HG03571 (cell line): Measurements from ENCODE around the gene HDHD2.

Experiments used
- ATAC-seq: cut with Tn5 transposase; IDR thresholded peaks from one replicate; pipeline ENCODE4 v1.9.1; 2021; ENCODE audit not compliant: unreplicated experiment

Gene HDHD2

DNA sequence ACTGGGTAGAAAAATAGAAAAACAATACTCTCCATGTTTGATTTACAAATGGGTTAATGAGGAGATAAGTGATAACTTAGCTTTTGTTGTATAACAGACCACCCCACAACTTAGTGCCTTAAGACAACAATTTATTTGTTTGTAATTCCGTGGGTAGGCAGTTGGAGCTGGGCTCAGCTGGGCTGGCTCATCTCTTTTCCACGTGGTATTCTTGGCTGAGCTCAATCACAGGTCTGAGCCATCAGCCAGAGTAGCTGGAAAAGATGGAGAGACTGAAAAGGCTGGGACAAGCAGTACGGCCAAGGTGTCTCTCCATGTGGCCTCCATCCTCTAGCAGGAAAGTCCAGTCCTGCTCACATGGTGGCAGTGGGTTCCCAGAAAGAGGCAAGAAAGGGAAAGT is 82.7 kb downstream of the HDHD2 start:
- no peak for ATAC-seq

DNA sequence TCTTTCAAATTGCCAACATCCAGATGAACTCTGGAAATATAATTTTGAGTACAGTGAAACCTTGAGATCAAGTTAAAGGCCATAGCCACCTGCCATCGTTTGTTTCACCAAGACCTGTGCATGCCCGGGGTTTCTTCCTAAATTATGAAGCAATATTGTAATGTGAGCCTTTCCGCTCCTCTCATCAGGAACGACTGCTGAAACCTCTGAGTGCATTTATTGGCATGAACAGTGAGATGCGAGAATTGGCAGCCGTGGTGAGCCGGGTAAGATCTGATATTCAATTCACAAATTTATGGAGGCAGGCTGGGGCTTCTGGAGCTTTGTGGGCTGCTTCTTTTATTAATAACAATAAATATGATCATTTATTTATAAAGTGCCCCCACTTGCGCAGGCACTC is 87.2 kb downstream of the HDHD2 start:
- ATAC-seq, result no peak

DNA sequence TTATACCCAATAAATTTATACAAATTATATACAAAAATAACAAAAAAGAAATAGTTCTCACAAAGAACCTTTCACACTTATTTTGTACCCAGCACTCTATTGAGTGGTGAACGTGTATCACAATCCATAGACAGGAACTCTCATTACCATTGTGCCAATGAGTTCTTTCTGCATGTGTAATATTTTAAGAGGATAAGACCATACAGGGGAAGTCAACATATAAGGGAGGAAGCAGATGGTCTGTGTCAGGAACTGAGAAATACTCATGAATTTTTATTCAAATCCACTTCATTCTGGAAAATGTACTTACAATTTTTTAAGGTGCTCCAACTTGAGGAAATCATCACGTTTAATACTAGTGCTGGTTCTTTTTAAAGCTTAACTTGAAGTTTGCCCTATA is 87.8 kb downstream of the HDHD2 start:
- no peak for ATAC-seq
